Epidermal melanocyte (primary cell): ENCODE data around the gene CNRIP1.

Experiments used
- DNase-seq: peaks from one replicate; pipeline ENCODE4 v3.0.0; 2011; ENCODE audit warnings: low spot score; ENCODE audit not compliant: insufficient read length

Gene CNRIP1

DNA sequence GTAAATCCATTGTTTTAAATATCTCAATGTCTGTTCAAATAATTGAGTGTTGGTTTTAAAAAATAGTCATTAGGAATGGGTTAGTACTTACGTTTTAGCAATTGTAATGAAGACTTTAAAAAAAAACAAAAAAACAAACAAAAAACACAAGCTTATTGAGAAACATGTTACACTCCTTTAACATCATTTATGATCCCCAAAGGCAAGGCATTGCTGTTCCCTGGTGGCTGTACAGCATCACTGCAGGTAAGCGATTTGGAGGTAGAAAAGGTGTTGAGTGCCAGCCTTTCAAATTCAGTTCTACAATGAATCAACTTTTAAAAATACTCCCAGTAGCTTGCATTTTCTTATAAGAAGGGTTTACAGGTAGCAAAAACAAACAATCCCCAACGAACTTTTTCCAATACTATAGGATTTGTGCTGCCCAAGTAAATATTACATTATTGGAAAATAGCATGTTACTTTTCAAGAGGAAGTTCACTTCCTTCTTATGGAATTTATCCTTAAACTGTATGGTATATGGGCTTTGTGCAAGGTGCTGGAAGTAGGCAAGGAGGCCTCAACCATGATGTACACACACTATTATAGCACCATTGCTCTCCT is 27.5 kb downstream of the CNRIP1 start:
- no peak for DNase-seq

DNA sequence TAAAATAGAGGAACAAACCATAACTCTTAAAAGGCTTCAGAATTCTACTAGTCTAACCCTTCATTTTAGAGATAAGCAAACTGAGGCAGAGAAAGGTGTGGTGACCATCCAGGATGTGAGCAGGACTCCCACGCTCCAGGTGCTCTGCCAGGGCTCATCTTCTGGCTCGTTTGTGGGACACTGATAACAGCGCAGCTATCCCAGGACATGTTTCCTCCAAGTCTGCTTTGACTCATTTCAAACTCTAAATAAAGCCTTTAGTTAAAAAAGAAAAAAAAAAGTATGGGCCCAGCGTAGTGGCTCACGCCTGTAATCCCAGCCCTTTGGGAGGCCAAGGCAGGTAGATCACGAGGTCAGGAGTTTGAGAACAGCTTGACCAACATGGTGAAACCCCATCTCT is 28.4 kb downstream of the CNRIP1 start:
- DNase-seq: no peak

DNA sequence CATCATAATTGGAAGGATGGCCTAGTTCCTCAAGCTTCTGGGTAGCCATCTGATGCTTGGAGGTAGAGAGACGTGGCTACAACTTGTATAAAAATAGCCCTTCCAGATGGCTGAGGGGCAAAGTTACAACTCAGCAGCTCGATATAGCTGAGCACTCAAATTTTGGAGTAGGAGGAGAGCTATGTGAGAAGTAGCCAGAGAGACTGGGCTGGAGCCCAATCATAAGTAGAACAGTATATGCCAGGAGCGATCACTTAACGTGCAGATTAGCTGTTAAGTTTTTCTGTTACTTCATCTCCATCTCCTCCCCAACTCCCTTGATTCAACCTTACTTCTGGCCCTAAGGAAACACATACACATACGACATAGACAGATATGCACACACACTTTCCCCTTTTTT is 28.8 kb downstream of the CNRIP1 start:
- no peak for DNase-seq

DNA sequence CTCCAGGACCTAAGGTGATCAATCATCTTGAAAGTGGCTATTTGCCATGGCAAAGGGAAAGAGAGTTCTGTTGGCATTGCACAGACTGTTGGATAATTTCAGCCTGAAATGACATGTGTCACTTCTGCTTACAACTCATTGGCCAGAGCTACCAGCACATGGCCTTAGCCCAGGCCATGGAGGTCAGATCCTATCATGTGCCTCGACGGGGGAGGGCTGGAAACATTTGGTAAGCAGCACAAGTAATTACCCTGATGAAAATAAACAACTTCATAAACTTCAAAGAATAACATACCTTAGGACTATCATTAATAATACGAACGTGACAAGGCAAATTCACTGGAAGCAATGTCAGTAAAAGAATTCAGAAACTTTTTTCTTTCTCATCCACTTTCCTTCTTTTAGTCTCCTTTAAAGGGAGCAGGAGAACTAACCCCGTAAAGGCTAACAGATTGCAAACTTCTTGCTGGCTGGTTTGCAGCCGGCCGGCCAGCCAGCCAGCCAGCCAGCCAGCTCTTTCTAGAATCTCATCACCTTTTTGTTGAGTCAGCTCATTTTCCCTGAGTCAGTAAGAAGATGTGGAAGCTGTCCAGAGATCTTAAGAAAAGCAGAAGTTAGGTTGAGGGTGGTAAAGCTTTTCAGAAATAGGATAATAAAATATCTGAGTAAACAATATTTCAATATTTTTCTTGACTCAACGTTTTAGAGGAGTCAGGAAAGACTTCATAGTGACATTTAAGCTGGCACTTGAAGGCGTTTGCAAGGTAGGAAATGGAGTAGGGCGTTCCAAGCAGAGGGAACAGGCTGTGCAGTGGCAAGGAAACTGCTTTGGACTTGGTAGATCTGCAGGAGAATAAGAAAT is 31.9 kb downstream of the CNRIP1 start:
- no peak for DNase-seq

DNA sequence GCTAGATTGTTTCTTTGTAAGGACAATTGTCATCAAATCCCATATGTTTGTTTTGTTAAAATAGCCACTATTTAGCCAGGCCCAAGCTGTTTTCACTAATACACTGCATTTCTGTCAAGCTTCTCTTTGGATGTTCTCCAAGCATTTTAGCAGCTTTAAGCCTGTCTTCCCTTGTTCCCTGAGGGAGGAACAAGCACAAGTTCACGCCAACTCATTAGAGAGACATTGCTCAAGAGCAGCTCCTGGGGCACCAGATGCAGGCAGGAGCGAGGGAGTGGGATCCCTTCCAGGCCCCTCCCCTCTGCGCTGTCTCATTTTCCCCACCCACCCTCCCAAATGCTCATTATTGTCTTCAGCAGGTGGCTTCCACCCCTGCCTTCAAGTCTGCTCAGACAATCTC is 34.9 kb downstream of the CNRIP1 start:
- peak; percentile 52 for DNase-seq

DNA sequence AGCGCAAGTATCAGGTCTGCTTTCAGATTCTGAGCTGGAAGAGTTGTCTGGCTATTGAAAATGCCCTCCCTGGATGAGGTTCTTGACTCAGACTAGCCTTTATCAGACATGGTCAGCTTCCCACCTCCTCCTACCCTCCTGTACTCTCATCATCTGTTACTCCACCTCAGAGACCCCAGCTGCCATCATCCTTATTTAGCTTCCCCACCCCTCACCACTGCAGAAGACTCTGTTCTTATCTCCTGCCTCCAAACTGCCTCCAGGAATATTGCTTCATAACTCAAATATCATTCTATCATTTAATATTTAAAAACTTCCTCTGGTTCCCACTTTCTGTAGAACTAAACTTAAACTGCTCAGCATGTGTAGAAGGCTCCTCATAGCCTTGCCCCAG is 36.3 kb downstream of the CNRIP1 start:
- no peak for DNase-seq

DNA sequence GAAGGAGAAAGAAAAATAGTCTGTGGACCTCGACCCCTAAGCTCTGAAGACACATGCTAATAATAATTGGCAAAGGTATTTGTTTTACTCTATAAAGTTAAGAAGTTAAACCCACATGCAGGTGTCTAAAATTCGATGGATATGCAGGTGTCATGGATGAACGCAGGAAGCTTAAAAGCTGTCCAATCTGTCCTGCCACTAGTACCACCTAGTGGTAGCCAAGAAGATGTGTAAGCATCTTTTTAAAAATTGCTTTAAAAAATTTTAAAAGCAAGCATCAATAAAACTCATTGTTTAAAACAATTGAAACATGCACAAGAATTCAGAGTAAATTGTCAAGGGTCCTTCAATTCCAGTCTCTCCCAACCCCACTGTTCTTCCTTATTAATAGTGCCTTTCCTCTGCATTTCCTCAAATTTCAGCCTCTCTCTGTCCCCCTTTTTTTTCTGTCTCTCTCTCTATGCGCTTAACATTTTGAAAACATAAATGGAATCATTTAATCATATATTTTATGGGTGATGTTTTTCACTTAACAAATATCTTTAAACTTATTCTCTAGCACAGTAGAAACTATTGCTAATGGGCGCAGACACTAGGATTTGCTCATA is 36.8 kb downstream of the CNRIP1 start:
- DNase-seq: peak; percentile 48

DNA sequence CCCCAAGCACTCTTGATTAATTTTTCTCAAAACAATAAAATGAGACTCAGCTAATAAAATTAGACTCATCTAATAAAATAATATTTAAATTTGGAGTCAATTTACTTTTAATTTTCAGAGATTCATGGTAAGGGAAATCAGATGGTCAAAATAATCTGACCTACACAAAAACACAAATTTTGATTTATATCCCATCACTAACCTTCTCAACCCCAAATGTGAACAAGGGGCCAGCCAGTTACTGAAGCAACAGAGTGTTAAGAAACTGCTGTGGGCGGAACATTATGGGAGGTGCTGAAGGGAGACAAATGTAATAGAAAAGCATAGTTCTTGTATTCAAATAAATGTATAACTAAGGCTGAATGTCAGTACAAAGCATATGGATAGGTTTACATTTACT is 39.0 kb downstream of the CNRIP1 start:
- no peak for DNase-seq

DNA sequence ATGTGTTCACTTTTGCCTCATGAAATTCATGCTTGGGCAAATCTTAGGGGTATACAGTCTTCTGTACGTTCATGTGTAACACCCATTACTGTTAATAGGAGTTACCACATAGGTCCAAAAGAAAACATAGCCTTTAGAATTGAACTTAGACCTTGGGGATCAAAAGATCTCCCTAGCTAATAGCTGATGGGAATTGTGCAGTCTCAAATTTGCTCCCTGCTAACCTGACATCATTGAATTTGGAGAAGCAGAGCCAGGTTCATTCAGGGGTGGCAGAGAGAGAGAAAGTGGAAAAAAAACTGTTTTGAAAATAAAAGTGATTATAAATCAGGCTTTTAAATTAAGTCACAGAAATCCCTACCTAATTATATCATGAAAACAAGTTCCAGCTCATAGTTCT is 39.4 kb downstream of the CNRIP1 start:
- DNase-seq: no peak

DNA sequence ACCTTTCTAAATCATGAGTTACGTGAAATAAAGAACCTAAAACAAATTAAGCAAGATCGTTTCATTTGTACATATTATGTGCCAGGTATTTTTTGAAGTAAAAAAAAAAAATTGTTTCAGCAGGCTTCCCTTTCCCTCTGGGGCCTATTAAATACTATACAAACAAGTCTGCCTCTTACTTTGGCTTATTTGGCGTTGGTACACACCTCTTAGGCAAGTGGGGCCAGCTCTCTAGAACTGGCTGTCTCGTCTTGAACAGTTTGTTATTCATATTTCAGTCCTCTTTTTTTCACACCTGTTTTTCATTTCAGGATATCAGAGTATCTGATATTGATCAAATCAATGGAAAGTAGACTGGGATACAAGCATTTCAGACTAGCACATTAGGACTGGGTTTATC is 40.1 kb downstream of the CNRIP1 start:
- DNase-seq: no peak

DNA sequence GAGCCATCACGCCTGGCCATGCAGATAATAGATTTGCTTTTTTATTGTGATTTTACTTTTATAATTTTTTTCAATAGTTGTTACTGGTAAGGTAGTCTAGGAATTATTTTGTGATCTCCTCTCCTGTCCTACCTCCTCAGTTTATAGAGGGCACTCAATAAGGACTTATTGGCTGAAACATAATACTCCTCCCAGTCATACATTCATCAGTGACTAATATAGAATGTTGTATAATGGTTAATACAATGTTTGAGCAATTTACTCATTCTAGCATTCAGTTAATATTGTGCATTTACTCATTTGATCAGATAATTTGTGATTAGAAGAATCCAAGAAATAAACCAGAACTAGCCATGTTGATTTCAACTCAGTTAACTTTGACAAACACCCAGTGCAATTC is 41.6 kb downstream of the CNRIP1 start:
- DNase-seq: no peak

DNA sequence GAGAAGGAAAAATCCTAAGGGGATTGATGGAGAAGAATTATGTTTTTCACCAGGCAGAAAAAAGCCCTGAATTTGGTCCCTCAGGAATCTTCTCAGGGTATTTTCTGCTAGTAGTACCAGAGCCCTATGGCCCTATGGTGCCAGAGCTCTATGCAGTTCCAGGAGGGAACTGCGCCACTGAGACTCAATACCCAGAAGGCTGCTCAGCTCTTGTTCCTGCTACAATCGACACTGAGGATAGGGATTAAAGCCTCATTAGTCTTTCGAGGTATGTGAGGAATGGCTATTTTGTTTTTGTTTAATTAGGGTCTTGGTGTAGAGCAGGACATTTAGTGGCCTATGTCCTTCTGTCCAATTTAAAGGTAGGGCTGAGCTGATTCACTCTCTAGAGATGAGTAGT is 45.7 kb downstream of the CNRIP1 start:
- DNase-seq: no peak

DNA sequence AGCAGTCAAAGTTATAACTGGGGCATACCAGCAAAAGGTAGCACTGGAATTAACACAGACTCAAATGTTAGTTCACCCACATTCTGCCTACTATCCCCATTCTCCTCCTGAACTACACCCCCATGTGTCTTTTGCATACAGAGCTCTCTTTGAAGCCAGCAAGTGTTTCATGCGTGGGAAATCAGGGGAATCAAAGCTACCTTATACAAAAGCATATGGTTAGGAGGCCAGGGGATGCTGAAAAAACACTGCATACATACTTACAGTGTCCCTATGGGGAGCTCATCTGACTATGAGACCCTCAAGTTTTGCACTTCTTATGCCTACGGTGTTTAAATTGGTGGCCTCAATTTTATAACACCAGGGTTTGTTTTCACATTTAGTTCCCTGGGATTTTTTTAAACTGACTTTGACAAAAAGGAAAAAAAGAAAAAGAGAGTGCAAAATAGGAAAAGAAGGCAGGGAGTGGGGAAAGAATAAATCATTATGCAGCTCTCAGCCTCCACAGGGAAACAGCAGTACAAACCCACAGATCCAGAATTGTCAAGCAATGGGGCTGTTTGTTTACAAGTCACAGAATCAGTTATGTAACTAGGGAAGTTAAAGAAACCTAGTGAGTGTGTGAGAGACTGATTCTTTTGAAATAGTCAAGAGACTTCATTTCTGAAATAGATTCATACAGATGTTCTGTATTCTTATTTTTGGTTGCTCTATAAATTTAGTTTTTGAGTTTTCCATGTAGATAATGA is 47.3 kb downstream of the CNRIP1 start:
- DNase-seq: no peak

DNA sequence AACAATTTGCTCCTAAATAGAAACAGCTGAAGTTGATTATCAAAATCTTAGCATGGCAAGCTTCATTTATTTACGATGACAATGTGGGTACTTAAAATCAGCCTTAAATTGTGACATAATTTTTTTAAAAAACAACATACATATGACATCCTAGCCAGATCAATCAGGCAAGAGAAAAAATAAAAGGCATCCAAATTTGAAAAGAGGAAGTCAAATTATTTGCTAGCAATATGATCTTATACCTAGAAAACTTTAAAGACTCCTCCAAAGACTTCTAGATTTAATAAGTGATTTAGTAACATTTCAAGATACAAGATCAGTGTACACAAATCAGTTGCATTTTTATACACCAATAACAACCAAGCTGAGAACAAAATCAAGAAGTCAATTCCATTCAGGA is 53.1 kb downstream of the CNRIP1 start:
- DNase-seq: no peak

DNA sequence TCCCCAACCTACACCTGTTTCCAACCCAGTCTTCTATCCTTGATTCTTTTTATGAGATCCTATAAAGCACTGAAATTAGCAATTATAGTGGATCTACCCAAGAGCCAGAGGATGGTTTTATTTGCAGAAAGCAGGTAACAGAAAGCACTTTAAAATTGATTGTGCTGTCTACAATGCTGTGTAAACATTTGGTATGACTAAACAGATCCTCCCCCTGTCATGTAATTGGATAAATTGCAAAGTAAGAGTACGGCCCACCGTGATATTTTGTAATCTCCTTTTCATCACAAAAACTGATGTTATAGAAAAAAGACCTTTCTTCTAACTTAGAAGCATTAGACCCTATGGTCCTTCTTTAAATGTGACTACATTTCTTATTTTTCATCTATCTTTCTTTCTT is 56.1 kb downstream of the CNRIP1 start:
- DNase-seq: no peak

DNA sequence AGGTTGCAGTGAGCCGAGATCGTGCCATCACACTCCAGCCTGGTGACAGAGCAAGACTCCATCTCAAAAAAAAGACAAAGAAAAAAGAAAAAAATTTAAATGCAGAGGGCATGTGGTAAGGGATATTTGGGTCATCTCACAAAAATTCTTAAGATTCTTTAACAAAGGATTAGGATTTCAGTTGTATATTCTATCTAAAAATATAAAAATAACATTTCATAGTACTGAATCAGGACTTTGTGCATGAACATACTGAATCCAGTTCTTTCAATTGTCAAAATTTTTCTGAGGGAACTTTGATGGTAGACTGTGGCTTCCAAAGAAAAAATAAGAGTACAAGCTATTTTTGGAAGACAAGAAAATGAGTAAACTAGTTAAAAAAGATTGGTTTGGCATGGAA is 60.9 kb downstream of the CNRIP1 start:
- no peak for DNase-seq

DNA sequence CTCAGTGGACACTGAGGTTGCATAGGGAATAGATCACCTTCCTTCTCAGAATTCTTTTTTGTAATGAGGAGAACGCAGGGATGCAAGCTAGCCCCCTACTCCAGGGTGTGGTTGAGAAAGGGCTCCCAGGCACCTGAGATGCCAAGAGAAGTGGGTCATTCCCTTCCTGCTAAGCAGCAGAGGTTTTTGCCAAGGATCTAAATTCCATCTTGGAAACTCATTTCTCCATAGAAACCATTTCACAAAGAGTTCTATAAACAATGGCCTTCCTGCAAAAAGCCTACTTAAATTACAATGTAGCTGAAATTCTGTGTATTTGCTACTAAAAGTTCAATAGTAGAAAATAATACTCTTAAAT is 63.7 kb downstream of the CNRIP1 start:
- no peak for DNase-seq

DNA sequence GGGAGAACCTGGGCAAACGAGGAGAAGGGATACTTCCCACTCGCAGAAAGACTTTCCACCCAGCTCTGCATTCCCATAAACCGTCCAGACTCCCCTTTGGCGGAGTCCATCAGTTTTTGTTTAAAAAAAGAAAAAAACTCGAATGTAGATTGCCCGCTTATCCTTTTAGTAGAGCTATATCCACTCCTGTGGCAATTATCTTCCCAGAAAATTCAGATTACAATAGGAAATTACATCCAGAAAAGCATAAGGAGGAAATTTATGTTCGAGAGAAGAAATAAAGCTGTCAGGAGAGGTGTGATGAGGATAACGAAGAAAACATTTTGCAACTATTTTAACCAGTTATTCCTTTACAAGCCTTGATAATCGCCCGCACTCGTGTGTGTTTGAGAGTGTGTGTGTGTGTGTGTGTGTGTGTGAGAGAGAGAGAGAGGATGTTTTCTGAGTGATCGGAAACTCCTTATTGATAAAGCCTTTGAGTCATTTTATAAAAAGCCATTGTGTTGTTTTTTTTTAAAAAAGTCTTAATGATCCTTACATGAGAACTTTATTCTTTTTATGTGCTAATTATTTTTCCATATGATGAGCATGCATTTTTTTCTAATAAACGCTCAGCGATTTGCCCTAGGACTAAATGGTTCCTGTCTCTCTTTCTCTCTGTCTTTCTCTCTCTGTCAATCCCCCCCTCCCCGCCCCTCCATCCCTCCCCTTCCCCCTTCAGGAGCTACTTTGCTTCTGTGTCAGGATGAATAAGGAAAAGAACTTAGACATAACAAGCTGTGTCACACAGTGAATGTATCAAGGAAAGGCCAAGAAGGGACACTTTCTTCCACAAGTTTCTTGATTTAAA is 66.3 kb downstream of the CNRIP1 start:
- no peak for DNase-seq

DNA sequence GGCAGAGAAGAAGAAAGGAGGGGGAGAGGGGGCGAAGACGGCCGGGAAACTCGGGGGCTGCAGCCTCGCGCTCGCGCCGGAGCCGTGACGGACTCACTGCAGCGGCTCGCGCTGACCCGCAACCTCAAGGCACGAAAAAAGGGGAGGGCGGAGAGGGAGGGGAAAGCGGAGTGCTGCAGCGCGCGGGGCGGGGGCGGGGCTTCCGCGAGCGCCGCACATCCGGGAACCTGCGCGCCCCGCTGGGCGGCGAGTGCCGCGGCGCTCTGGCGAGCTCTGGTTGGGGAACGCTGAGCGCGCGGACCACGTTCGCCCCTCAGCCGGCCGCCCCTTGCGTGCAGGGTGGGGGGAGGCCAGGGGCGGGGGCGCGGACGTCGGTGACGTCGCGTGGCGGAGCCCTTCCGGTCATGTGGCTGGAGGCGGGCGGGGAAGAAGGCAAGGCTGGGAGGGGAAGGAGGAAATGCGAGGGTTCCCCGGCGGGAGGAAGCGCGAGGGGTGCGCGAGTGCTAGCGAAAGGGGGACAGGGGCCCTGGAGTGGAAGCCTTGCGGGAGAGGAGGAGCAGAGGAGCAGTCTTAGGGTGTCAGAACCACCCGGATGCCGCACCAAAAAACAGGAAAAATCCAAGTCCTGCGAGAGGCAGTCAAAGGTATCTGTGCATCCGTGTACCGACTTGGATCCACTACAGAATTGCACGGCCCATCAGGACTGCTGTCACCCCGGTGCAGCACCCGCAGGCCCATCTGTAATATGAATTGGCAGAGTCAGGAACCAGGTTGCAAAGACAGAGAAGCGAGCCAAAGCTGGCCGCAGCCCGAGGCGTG is 67.1 kb downstream of the CNRIP1 start, which contains the start of gene PPP3R1:
TSS of gene PPP3R1 (minus strand) at position 133 of the 819 bp plus-strand sequence. CDS start 405 bp downstream, outside the sequence.
- peak; percentile 71 for DNase-seq

DNA sequence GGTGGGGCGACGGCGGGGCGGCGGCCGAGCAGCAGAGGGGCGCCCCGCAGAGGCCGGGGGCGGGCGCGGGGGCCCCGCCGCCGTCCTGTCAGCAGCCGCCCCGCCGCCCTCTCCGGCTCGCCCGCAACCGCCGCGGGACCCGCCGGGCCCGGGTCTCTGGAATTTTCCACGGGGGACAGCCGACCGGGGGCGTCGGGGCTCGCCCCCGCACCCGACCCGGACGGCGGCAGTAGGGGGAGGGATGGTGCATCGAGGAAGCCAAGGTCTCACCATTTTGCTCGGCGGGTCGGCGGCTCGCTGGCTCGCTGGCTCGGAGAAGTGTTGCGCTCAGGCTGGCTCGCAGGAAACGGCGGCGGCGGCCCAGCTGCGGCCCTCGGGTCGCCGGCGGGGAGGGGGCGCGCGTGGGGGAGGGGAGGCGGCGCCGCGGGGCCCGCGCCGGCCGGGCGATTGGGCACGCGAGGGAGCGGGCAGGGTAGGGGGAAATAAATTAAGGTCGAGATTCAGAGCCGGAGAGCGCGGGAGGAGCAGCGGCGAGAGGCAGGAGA is 67.8 kb downstream of the CNRIP1 start:
- no peak for DNase-seq
